Common myeloid progenitor, CD34-positive (primary cell): ENCODE measurements around the gene AKR7A2. TPM values are rescaled to one million over a fixed set of nuclear protein-coding genes. Genes with fewer than 3 reads are reported as not detected.

Source experiments
- CTCF ChIA-PET: fragments of 350-600 bp; sonication (Branson Sonifier 250); formaldehyde crosslinking; loops from one replicate; lab custom pipeline; 2021; ENCODE audit warnings: antibody characterized with exemption; lab: Charles Lee
- POLR2A ChIA-PET: fragments of 350-600 bp; sonication (Branson Sonifier 250); formaldehyde crosslinking; loops from one replicate; lab custom pipeline; 2021; ENCODE audit warnings: antibody characterized with exemption; lab: Charles Lee
- DNase-seq, 3 donors: peaks; one replicate each; pipeline versions ENCODE4 v3.0.0 to v3.0.0-alpha.2; 2013
- H3K27ac ChIP-seq, 2 experiments: 1 replicate in 1 of 2; 2 replicates in 1 of 2; pipeline ENCODE4 v1.7.0; 2013; ENCODE audit warnings: inconsistent platforms in 2 of 2, low read length in 2 of 2, mild to moderate bottlenecking in 2 of 2, low read depth in 1 of 2, moderate library complexity in 1 of 2; ENCODE audit not compliant: severe bottlenecking in 2 of 2, insufficient read depth in 1 of 2, poor library complexity in 1 of 2
- H3K27me3 ChIP-seq, 5 experiments: replicated peaks in 2 of 5; 1 replicate in 3 of 5; 2 replicates in 2 of 5; pipeline versions ENCODE4 v1.6.1 to v1.7.0; 2013; ENCODE audit warnings: low read length in 4 of 5, mild to moderate bottlenecking in 2 of 5, moderate library complexity in 2 of 5, inconsistent platforms in 1 of 5; ENCODE audit not compliant: insufficient read depth in 5 of 5, control insufficient read depth in 4 of 5
- H3K36me3 ChIP-seq, 4 experiments: 1 replicate in 2 of 4; 2 replicates in 2 of 4; pipeline versions ENCODE4 v1.6.1 to v1.7.0; 2013; ENCODE audit warnings: low read length in 3 of 4, control low read depth in 1 of 4, mild to moderate bottlenecking in 1 of 4; ENCODE audit not compliant: control insufficient read depth in 4 of 4, insufficient read depth in 4 of 4
- H3K4me1 ChIP-seq, 4 experiments: 1 replicate in 3 of 4; 2 replicates in 1 of 4; pipeline versions ENCODE4 v1.6.1 to v1.7.1; 2013; ENCODE audit warnings: low read length in 3 of 4, mild to moderate bottlenecking in 3 of 4, control low read depth in 1 of 4, inconsistent platforms in 1 of 4, moderate library complexity in 1 of 4; ENCODE audit not compliant: control insufficient read depth in 4 of 4, insufficient read depth in 4 of 4; ENCODE audit errors: control extremely low read depth in 1 of 4
- H3K4me3 ChIP-seq, 7 experiments: 1 replicate in 4 of 7; 2 replicates in 3 of 7; pipeline versions ENCODE4 v1.5.1 to v1.7.0; 2013; ENCODE audit warnings: mild to moderate bottlenecking in 7 of 7, low read length in 6 of 7, moderate library complexity in 6 of 7, inconsistent platforms in 2 of 7, low read depth in 2 of 7, control low read depth in 1 of 7; ENCODE audit not compliant: insufficient read depth in 4 of 7, control insufficient read depth in 1 of 7; ENCODE audit errors: extremely low read depth in 1 of 7
- H3K9me3 ChIP-seq, 5 experiments: 1 replicate in 4 of 5; 2 replicates in 1 of 5; pipeline versions ENCODE4 v1.6.1 to v1.7.1; 2013; ENCODE audit warnings: low read length in 4 of 5, mild to moderate bottlenecking in 2 of 5, inconsistent platforms in 1 of 5, low read depth in 1 of 5, moderate library complexity in 1 of 5; ENCODE audit not compliant: control insufficient read depth in 4 of 5, insufficient read depth in 2 of 5; ENCODE audit errors: control extremely low read depth in 1 of 5
- WGBS: methylation state at CpG from one replicate; pipeline ENCODE4 v1.1.5; 2013; ENCODE audit not compliant: insufficient coverage; 5-methylcytosine and 5-hydroxymethylcytosine counted together
- polyA plus RNA-seq: library from polyadenylated mRNA; unstranded; fragments of 120-200 nt; gene quantifications from one replicate; pipeline ENCODE4 v1.2.1, GENCODE V29; 2013

The AKR7A2 gene
- 39.6 TPM for polyA plus RNA-seq

- H3K4me3 ChIP-seq = peak within 1 kb of the TSS; percentile 52 to 87 (median 79)
- POLR2A ChIA-PET = interaction anchor here (0.6 kb wide), 1 partner anchor 419 kb away, joined by 3 read pairs; no protein-coding TSS in a partner anchor
- H3K4me1 ChIP-seq = peaks cover 4 to 60% (median 56%) of the 10 kb centered on the region in 4 experiments
Measured at GRCh38 chr1:19311931-19312781, at the start of gene AKR7A2, which contains the start of gene SLC66A1. TSS of gene AKR7A2 (minus strand) at chr1:19312144. CDS start at chr1:19312124, 20 bp downstream. TSS of gene SLC66A1 (plus strand) at chr1:19312326. CDS start at chr1:19317678, 5,352 bp downstream.

GRCh38 chr1:19360843-19361610 lies 49.1 kb upstream of the AKR7A2 start:
- peak in 1 of 3 donors; percentile 24 for DNase-seq
- no peak overlapping the region for H3K27ac ChIP-seq
- no peaks in the 10 kb centered on the region for H3K27me3 ChIP-seq
- CTCF ChIA-PET = interaction anchor here (1.1 to 1.3 kb wide), 2 partner anchors 16 kb away, joined by 3 to 5 read pairs; no protein-coding TSS in a partner anchor
- H3K9me3 ChIP-seq = no peaks in the 10 kb centered on the region
- peaks cover 3 to 23% (median 10%) of the 10 kb centered on the region in 4 experiments for H3K36me3 ChIP-seq
- POLR2A ChIA-PET = no interaction called here
- peaks cover 0 to 43% (median 18%) of the 10 kb centered on the region in 4 experiments for H3K4me1 ChIP-seq
- H3K4me3 ChIP-seq = peak overlapping the region in 1 of 7 experiments; percentile 7
- 86% methylated on average over 12 of the region's 18 CpGs for WGBS

More at GRCh38 chr1:19311931-19312781, at the start of gene AKR7A2, which contains the start of gene SLC66A1:
- DNase-seq = peak; percentile 81 to 86 (median 86)
- Histone ChIP-seq H3K9me3 (no peaks in the 10 kb centered on the region), H3K36me3 (peaks cover 2 to 24% (median 15%) of the 10 kb centered on the region in 4 experiments), H3K27ac (peak within 1 kb of the TSS; percentile 40 to 69), H3K27me3 (no peaks in the 10 kb centered on the region)
- CTCF ChIA-PET = interaction anchor here (0.5 to 1.6 kb wide), 4 partner anchors 13 to 339 kb away, joined by 3 read pairs; no protein-coding TSS in a partner anchor
- WGBS = under 1% methylated on average over 87 of the region's 105 CpGs

DNA sequence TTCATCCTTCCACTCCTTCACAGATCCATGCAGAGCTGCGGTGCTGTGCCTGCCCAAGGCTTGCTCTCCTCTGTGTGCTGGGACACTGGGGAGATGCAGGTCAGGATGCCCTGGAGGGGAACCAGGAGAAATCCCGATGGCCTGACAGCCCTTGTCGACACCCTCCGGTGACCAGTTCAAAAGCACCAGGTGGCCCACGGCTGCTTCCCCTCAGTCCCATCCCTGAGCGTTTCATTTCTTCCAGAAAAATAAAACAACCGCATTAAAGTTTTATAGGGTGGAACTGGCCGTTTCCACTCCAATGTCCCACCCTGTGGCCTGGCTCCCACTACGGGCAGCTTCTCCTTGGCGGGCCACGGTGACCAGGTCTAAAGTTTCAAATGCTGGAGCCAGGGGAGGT lies 48.5 kb upstream of the AKR7A2 start:
- peaks cover 3 to 29% (median 16%) of the 10 kb centered on the region in 4 experiments for H3K36me3 ChIP-seq
- no peak overlapping the region for H3K4me3 ChIP-seq
- H3K4me1 ChIP-seq = peaks cover 0 to 43% (median 18%) of the 10 kb centered on the region in 4 experiments
- peak overlapping the region in 1 of 2 experiments; percentile 21 for H3K27ac ChIP-seq
- POLR2A ChIA-PET = interaction anchor here (0.6 kb wide), 1 partner anchor 70 kb away, joined by 3 read pairs; no protein-coding TSS in a partner anchor
- WGBS = 65% methylated on average over 9 of the region's 11 CpGs
- H3K9me3 ChIP-seq = no peaks in the 10 kb centered on the region
- CTCF ChIA-PET = interaction anchor here (1.1 to 1.3 kb wide), 2 partner anchors 16 to 17 kb away, joined by 3 to 5 read pairs; no protein-coding TSS in a partner anchor
- no peak for DNase-seq
- no peaks in the 10 kb centered on the region for H3K27me3 ChIP-seq

DNA sequence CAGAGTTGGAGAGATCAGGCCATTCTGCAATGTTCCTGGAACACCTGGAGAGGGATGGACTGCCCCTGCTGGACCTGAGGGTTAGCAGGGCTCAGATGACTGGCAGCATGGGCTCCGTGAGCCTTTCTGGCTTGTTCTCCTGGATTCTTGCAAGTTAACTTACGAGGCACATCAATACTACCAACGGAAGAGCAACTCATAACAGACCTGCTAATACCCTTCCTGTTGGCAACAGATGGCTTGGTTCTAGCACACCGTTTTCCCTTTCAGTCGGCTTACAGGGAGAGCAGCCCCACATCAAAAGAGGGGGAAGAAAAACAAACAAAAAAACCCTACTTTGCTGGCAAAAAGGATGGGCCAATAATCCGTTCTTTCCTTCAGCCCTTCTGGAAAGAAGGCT lies 48.1 kb upstream of the AKR7A2 start:
- Histone ChIP-seq H3K27me3 (no peaks in the 10 kb centered on the region), H3K27ac (peak overlapping the region in 1 of 2 experiments; percentile 25), H3K9me3 (no peaks in the 10 kb centered on the region), H3K36me3 (peaks cover 3 to 27% (median 17%) of the 10 kb centered on the region in 4 experiments), H3K4me3 (peak overlapping the region in 1 of 7 experiments; percentile 42), H3K4me1 (peaks cover 0 to 43% (median 18%) of the 10 kb centered on the region in 4 experiments)
- CTCF ChIA-PET = interaction anchor here (1.0 to 1.2 kb wide), 4 partner anchors 15 to 18 kb away, joined by 3 to 5 read pairs (median 4); no protein-coding TSS in a partner anchor
- 20% methylated on average over 5 of the region's 6 CpGs for WGBS
- DNase-seq = peak; percentile 18 to 88 (median 85)
- POLR2A ChIA-PET = interaction anchor here (0.6 kb wide), 1 partner anchor 69 kb away, joined by 3 read pairs; no protein-coding TSS in a partner anchor

DNA sequence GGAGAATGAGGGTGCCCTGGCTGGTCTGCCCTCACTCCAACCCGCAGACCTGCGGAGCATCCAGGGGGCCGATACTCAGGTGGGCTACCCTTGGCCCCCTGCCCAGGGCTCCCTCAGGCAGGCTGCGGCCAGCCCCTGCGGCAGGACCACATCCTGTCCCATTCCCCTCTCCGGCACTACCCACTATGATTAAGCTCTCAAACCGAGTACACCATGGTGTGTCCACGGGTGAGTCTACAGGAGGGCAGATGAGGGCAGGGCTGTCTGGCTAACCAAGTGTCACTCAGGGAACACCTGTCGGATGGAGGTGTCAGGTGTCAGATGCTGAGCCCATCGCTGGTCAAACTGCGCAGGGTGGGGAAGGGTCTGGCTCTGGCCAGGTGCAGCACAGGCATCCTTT lies 47.4 kb upstream of the AKR7A2 start:
- WGBS = 49% methylated on average over 9 of the region's 11 CpGs
- Histone ChIP-seq H3K4me1 (peaks cover 0 to 43% (median 18%) of the 10 kb centered on the region in 4 experiments), H3K27me3 (no peaks in the 10 kb centered on the region), H3K4me3 (peak overlapping the region in 2 of 7 experiments; percentile 20 to 42), H3K36me3 (peaks cover 3 to 32% (median 20%) of the 10 kb centered on the region in 4 experiments), H3K9me3 (no peaks in the 10 kb centered on the region), H3K27ac (peak overlapping the region in 1 of 2 experiments; percentile 25)
- ChIA-PET POLR2A (interaction anchor here (0.7 kb wide), 1 partner anchor 189 kb away, joined by 3 read pairs; no protein-coding TSS in a partner anchor), CTCF (interaction anchor here (0.8 to 1.2 kb wide), 5 partner anchors 9 to 18 kb away, joined by 3 to 4 read pairs (median 3); no protein-coding TSS in a partner anchor)
- DNase-seq = peak; percentile 15 to 68 (median 68)

DNA sequence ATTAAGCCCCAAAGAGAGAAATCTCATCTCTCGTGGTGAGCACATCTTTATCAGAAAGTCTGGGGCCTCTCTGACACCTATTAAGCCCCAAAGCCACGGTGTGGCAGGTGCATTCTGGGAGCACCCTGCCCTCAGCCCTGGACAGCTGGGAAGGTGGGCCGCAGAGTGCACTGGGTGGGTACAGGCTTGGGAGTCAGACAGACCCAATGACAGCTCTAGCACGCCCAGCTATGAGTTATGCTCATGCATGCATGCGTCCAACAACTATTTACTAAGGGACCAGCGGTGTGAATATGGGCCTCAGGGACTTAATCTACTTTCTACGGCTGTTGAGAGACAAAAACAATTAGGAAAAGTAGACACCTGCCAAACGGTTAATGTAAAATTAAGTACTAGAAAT lies 46.8 kb upstream of the AKR7A2 start:
- Histone ChIP-seq H3K27me3 (no peaks in the 10 kb centered on the region), H3K4me3 (no peak overlapping the region), H3K4me1 (peaks cover 0 to 42% (median 18%) of the 10 kb centered on the region in 4 experiments), H3K9me3 (no peaks in the 10 kb centered on the region), H3K27ac (no peak overlapping the region), H3K36me3 (peaks cover 3 to 37% (median 22%) of the 10 kb centered on the region in 4 experiments)
- DNase-seq = no peak
- ChIA-PET CTCF (interaction anchor here (0.8 to 1.2 kb wide), 6 partner anchors 9 to 130 kb away, joined by 3 to 4 read pairs (median 3); no protein-coding TSS in a partner anchor), POLR2A (interaction anchor here (0.7 to 1.2 kb wide), 2 partner anchors 32 to 189 kb away, joined by 3 read pairs; no protein-coding TSS in a partner anchor)
- 93% methylated on average over 3 of the region's 8 CpGs for WGBS
